Endothelial cell of umbilical vein (primary cell): ENCODE measurements around the gene MYD88. TPM values are rescaled to one million over a fixed set of nuclear protein-coding genes. Genes with fewer than 3 reads are reported as not detected.

ENCODE experiments used
- BruUV-seq: library from RNA; stranded (reverse); fragments of 400-500 nt; replicated peaks from 2 replicates; lab custom pipeline; 2021; lab: Mats Ljungman, UMichigan
- CTCF ChIA-PET: fragments of 300-600, 350-600 bp; sonication (Branson Sonifier 250); formaldehyde crosslinking; loops from one replicate; lab custom pipeline; 2021; ENCODE audit warnings: antibody characterized with exemption, inconsistent platforms; lab: Charles Lee
- POLR2A ChIA-PET: fragments of 300-600, 350-600 bp; sonication (Branson Sonifier 250); formaldehyde crosslinking; loops from one replicate; lab custom pipeline; 2021; ENCODE audit warnings: antibody characterized with exemption, inconsistent platforms; lab: Charles Lee
- DNase-seq: peaks from one replicate; pipeline ENCODE4 v3.0.0-alpha.2; 2011; ENCODE audit warnings: low read depth, low spot score
- FAIRE-seq: peaks from 2 replicates; lab custom pipeline; 2011; peaks lifted over from hg19 to GRCh38; lab: Jason Lieb, UNC
- H2AFZ ChIP-seq: 2 replicates; pipeline ENCODE4 v1.6.0; 2012; ENCODE audit warnings: low read depth, low read length, control low read depth, inconsistent platforms
- H3K27ac ChIP-seq: 2 replicates; pipeline ENCODE4 v1.5.1; 2011; ENCODE audit warnings: low read depth, mild to moderate bottlenecking, control low read depth, low read length, moderate library complexity; ENCODE audit not compliant: insufficient read depth
- H3K27me3 ChIP-seq, 2 experiments: 2 replicates each; pipeline versions ENCODE4 v1.6.0 to v1.6.1; 2011; ENCODE audit warnings: low read length in 2 of 2, mixed read lengths in 1 of 2; ENCODE audit not compliant: control insufficient read depth in 2 of 2, insufficient read depth in 2 of 2
- H3K36me3 ChIP-seq, 2 experiments: 2 replicates in 1 of 2; 3 replicates in 1 of 2; pipeline ENCODE4 v1.5.1; 2011; ENCODE audit warnings: low read length in 2 of 2, mild to moderate bottlenecking in 1 of 2, moderate library complexity in 1 of 2; ENCODE audit not compliant: control insufficient read depth in 2 of 2, insufficient read depth in 2 of 2; ENCODE audit errors: extremely low read depth in 1 of 2
- H3K4me1 ChIP-seq: 3 replicates; pipeline ENCODE4 v1.5.1; 2011; ENCODE audit warnings: mild to moderate bottlenecking, low read length; ENCODE audit not compliant: control insufficient read depth, insufficient read depth; ENCODE audit errors: extremely low read depth
- H3K4me2 ChIP-seq: 2 replicates; pipeline ENCODE4 v1.6.1; 2011; ENCODE audit warnings: low read length, control low read depth, mixed read lengths; ENCODE audit not compliant: insufficient read depth
- H3K4me3 ChIP-seq, 3 experiments: fragments of 200-600 bp in 1 of 3; sonication (generic), shearing (Covaris generic) in 1 of 3; replicated peaks in 1 of 3; 2 replicates each; pipeline ENCODE4 v1.5.1; 2011 to 2016; ENCODE audit warnings: control low read depth in 3 of 3, low read length in 3 of 3, mild to moderate bottlenecking in 2 of 3, inconsistent platforms in 1 of 3, low read depth in 1 of 3, moderate library complexity in 1 of 3; ENCODE audit not compliant: insufficient read depth in 1 of 3
- H3K79me2 ChIP-seq: 2 replicates; pipeline ENCODE4 v1.6.0; 2012; ENCODE audit warnings: low read length, inconsistent platforms; ENCODE audit not compliant: control insufficient read depth, insufficient read depth
- H3K9ac ChIP-seq: replicated peaks from 2 replicates; pipeline ENCODE3; 2011; ENCODE audit warnings: low read length, control low read depth; ENCODE audit not compliant: insufficient read depth; ENCODE audit errors: extremely low read depth
- H3K9me1 ChIP-seq: replicated peaks from 3 replicates; pipeline ENCODE4 v1.6.0; 2011; ENCODE audit warnings: mild to moderate bottlenecking, low read length; ENCODE audit not compliant: control insufficient read depth, insufficient read depth; ENCODE audit errors: extremely low read depth
- H3K9me3 ChIP-seq: replicated peaks from 2 replicates; pipeline ENCODE4 v1.5.1; 2012; ENCODE audit warnings: low read length, inconsistent platforms; ENCODE audit not compliant: control insufficient read depth, insufficient read depth
- H4K20me1 ChIP-seq: replicated peaks from 2 replicates; pipeline ENCODE3; 2011; ENCODE audit warnings: mild to moderate bottlenecking, low read length; ENCODE audit not compliant: control insufficient read depth, insufficient read depth; ENCODE audit errors: extremely low read depth
- EZH2 ChIP-seq: IDR thresholded peaks from 2 replicates; pipeline ENCODE4 v1.6.1; 2012; ENCODE audit warnings: borderline replicate concordance, low read depth, mild to moderate bottlenecking, moderate library complexity, low read length, inconsistent platforms; ENCODE audit not compliant: severe bottlenecking
- FOS ChIP-seq: IDR thresholded peaks from 2 replicates; pipeline ENCODE4 v1.6.1; 2011; ENCODE audit warnings: mild to moderate bottlenecking, low read length, moderate library complexity, borderline replicate concordance; ENCODE audit not compliant: insufficient read depth
- GATA2 ChIP-seq: IDR thresholded peaks from 2 replicates; pipeline ENCODE4 v1.7.0; 2011; ENCODE audit warnings: low read depth, mild to moderate bottlenecking, moderate library complexity, mixed read lengths, low read length; ENCODE audit not compliant: insufficient read length, insufficient read depth
- JUN ChIP-seq: IDR thresholded peaks from 2 replicates; pipeline ENCODE4 v1.6.1; 2011; ENCODE audit warnings: borderline replicate concordance, low read depth; ENCODE audit not compliant: insufficient read length, insufficient read depth
- MAX ChIP-seq: IDR thresholded peaks from 2 replicates; pipeline ENCODE4 v1.6.1; 2011; ENCODE audit not compliant: insufficient read depth, insufficient read length
- MYC ChIP-seq: IDR thresholded peaks from one replicate; pipeline ENCODE4 v1.6.1; 2011; ENCODE audit warnings: mild to moderate bottlenecking, low read depth, low read length
- POLR2A ChIP-seq: IDR thresholded peaks from 2 replicates; pipeline ENCODE4 v1.6.1; 2012; ENCODE audit warnings: low read depth, mild to moderate bottlenecking, control low read depth, low read length
- POLR2AphosphoS5 ChIP-seq: IDR thresholded peaks from 2 replicates; pipeline ENCODE4 v1.6.1; 2012; ENCODE audit warnings: low read depth, mild to moderate bottlenecking, control low read depth, low read length, moderate library complexity; ENCODE audit not compliant: insufficient read depth
- dilution Hi-C: fragments of 300-500 bp; cut with MboI; formaldehyde crosslinking; loops from one replicate; pipeline ENCODE4 v1.15.0; 2019; ENCODE audit warnings: low sequenced_read_pairs; ENCODE audit not compliant: extremely low pct_ligation_motif_present
- intact Hi-C: fragments of 100-400 bp; cut with micrococcal nuclease; formaldehyde crosslinking; loops from one replicate; pipeline ENCODE4 v1.10.0; 2022
- polyA plus RNA-seq, 4 experiments: library from polyadenylated mRNA; depleted of rRNA in 3 of 4; stranded (reverse) in 3 of 4; unstranded in 1 of 4; fragments of >200 nt; gene quantifications; 2 replicates each; pipeline versions ENCODE4 v1.2.1 to v1.2.3, GENCODE V29; 2011 to 2012; ENCODE audit warnings: missing spikeins in 1 of 4
- total RNA-seq: library from RNA; stranded (reverse); gene quantifications from 2 replicates; pipeline ENCODE4 v1.2.3, GENCODE V29; 2021
- TF ChIP-seq, protein P1 (sequence below), 2 donors: IDR thresholded peaks; 1 replicate in 1 of 2; 2 replicates in 1 of 2; pipeline ENCODE4 v1.5.1; 2011; ENCODE audit warnings: low read length in 2 of 2, mild to moderate bottlenecking in 2 of 2, moderate library complexity in 2 of 2, control low read depth in 1 of 2, inconsistent platforms in 1 of 2, low read depth in 1 of 2; ENCODE audit not compliant: insufficient read depth in 1 of 2; ENCODE audit errors: extremely low read depth in 1 of 2

Gene MYD88
- total and polyA plus RNA-seq, 2 donors (not counting 3 experiments of a cell fraction or from before 2014, with no cell fraction given) = 35.1 to 55.0 TPM

GRCh38 chr3:38148311-38148882 lies 9.9 kb downstream of the MYD88 start:
- Histone ChIP-seq H3K79me2 (no peaks in the 10 kb centered on the region), H3K27me3 (peaks cover 3 to 10% of the 10 kb centered on the region in 2 experiments), H3K9me1 (no peaks in the 10 kb centered on the region), H3K9me3 (no peaks in the 10 kb centered on the region), H3K4me3 (no peak overlapping the region), H3K4me1 (no peaks in the 10 kb centered on the region), H3K27ac (no peak overlapping the region), H4K20me1 (no peaks in the 10 kb centered on the region), H3K9ac (no peak overlapping the region), H2AFZ (no peak overlapping the region), H3K4me2 (no peak overlapping the region), H3K36me3 (no peaks in the 10 kb centered on the region)
- no peak for TF ChIP-seq MYC
- no peak for TF ChIP-seq GATA2
- no peak for TF ChIP-seq MAX
- FAIRE-seq (no peak), DNase-seq (no peak)
- ChIA-PET CTCF (no interaction called here), POLR2A (interaction anchor here (0.7 kb wide), 1 partner anchor 11 kb away, joined by 4 read pairs; the partner anchor contains the start of gene ACAA1)
- no TSS peak for BruUV-seq
- intact Hi-C loops (no loop called here), dilution Hi-C loops (no loop called here)

DNA sequence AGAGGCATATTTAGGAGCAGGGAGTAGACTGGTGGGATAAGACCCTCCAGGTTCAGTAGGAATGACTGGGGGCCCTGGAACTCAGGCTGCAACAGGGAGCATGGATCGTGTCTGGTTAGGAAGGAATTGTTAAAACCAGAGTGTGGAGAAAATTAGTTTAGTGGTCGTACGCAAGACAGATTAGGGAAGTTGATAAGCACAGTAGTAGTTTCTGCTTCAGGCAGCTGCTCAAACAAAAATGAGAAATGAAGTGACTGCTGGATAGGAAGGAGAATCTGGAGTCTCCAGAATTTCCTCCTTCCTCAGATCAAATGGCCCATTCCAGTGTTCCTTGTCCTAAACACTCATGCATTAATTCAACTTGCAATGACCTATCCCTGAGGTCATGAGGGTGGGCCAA lies 11.2 kb downstream of the MYD88 start:
- peaks cover 3 to 10% of the 10 kb centered on the region in 2 experiments for H3K27me3 ChIP-seq
- H3K36me3 ChIP-seq = no peaks in the 10 kb centered on the region
- no peak for TF ChIP-seq POLR2AphosphoS5
- TF ChIP-seq, protein P1, sequence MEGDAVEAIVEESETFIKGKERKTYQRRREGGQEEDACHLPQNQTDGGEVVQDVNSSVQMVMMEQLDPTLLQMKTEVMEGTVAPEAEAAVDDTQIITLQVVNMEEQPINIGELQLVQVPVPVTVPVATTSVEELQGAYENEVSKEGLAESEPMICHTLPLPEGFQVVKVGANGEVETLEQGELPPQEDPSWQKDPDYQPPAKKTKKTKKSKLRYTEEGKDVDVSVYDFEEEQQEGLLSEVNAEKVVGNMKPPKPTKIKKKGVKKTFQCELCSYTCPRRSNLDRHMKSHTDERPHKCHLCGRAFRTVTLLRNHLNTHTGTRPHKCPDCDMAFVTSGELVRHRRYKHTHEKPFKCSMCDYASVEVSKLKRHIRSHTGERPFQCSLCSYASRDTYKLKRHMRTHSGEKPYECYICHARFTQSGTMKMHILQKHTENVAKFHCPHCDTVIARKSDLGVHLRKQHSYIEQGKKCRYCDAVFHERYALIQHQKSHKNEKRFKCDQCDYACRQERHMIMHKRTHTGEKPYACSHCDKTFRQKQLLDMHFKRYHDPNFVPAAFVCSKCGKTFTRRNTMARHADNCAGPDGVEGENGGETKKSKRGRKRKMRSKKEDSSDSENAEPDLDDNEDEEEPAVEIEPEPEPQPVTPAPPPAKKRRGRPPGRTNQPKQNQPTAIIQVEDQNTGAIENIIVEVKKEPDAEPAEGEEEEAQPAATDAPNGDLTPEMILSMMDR (IDR thresholded peaks at IDR 0.05; ENCODE audit: extremely low read depth in 1 of 2, insufficient read depth in 1 of 2, low read depth in 1 of 2, low read length in 2 of 2) = no peak
- TF ChIP-seq FOS = no peak
- TF ChIP-seq GATA2 = no peak
- no peak for TF ChIP-seq MAX
- TF ChIP-seq MYC = no peak
- TF ChIP-seq JUN = no peak
- no peak for TF ChIP-seq EZH2
- no peak for TF ChIP-seq POLR2A
- intact Hi-C loops = no loop called here
- no peaks in the 10 kb centered on the region for H3K79me2 ChIP-seq
- CTCF ChIA-PET = no interaction called here
- no peak overlapping the region for H2AFZ ChIP-seq
- dilution Hi-C loops = no loop called here
- DNase-seq (no peak), FAIRE-seq (no peak)
- POLR2A ChIA-PET = no interaction called here
- no peaks in the 10 kb centered on the region for H3K9me3 ChIP-seq
- no peaks in the 10 kb centered on the region for H4K20me1 ChIP-seq
- no peak overlapping the region for H3K4me3 ChIP-seq
- H3K4me2 ChIP-seq = no peak overlapping the region
- H3K27ac ChIP-seq = no peak overlapping the region
- BruUV-seq = no TSS peak
- no peak overlapping the region for H3K9ac ChIP-seq
- no peaks in the 10 kb centered on the region for H3K9me1 ChIP-seq
- H3K4me1 ChIP-seq = no peaks in the 10 kb centered on the region
